Right atrium auricular region (tissue), 2 donors: ENCODE results near the gene MAP3K15. TPM values are rescaled to one million over a fixed set of nuclear protein-coding genes. Genes with fewer than 3 reads are reported as not detected.

Source experiments
- DNase-seq: peaks from one replicate; pipeline ENCODE4 v3.0.0-alpha.2; 2019; ENCODE audit warnings: low spot score
- H3K27ac ChIP-seq, 2 donors: fragments of 200-600 bp; sonication (generic); 1 replicate in 1 of 2; 2 replicates in 1 of 2; pipeline ENCODE4 v1.5.1; 2016 to 2019
- H3K27me3 ChIP-seq, 2 donors: fragments of 200-600 bp; sonication (generic); one replicate each; pipeline versions ENCODE4 v1.5.1 to v1.6.0; 2017 to 2019
- H3K36me3 ChIP-seq: fragments of 200-600 bp; sonication (generic); one replicate; pipeline ENCODE4 v1.5.1; 2016
- H3K4me1 ChIP-seq, 2 donors: fragments of 200-600 bp; sonication (generic); one replicate each; pipeline versions ENCODE4 v1.5.1 to v1.6.0; 2017 to 2019
- H3K4me3 ChIP-seq, 2 donors: fragments of 200-600 bp; sonication (generic); 1 replicate in 1 of 2; 2 replicates in 1 of 2; pipeline ENCODE4 v1.5.1; 2017 to 2019; ENCODE audit warnings: mild to moderate bottlenecking in 1 of 2, moderate library complexity in 1 of 2
- H3K9me3 ChIP-seq, 2 donors: fragments of 200-600 bp; sonication (generic); one replicate each; pipeline ENCODE4 v1.5.1; 2019
- total RNA-seq, 2 donors: library from RNA; depleted of rRNA; stranded (reverse); fragments of >200 nt; gene quantifications; one replicate each; pipeline ENCODE4 v1.1.0, GENCODE V29; 2016
- TF ChIP-seq, protein P1 (sequence below), 2 donors: fragments of 200-600 bp; sonication (generic); IDR thresholded peaks; one replicate each; pipeline ENCODE4 v1.5.1; 2019; ENCODE audit warnings: antibody characterized with exemption in 2 of 2

MAP3K15 gene
- total RNA-seq, 2 donors from 2014 or later, result not detected

GRCh38 chrX:19373351-19373891 lies 141.9 kb downstream of the MAP3K15 start:
- TF ChIP-seq, protein P1, sequence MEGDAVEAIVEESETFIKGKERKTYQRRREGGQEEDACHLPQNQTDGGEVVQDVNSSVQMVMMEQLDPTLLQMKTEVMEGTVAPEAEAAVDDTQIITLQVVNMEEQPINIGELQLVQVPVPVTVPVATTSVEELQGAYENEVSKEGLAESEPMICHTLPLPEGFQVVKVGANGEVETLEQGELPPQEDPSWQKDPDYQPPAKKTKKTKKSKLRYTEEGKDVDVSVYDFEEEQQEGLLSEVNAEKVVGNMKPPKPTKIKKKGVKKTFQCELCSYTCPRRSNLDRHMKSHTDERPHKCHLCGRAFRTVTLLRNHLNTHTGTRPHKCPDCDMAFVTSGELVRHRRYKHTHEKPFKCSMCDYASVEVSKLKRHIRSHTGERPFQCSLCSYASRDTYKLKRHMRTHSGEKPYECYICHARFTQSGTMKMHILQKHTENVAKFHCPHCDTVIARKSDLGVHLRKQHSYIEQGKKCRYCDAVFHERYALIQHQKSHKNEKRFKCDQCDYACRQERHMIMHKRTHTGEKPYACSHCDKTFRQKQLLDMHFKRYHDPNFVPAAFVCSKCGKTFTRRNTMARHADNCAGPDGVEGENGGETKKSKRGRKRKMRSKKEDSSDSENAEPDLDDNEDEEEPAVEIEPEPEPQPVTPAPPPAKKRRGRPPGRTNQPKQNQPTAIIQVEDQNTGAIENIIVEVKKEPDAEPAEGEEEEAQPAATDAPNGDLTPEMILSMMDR (IDR thresholded peaks at IDR 0.05), result no peak
- Histone ChIP-seq H3K9me3 (no peaks in the 10 kb centered on the region), H3K4me1 (peaks cover 0 to 5% of the 10 kb centered on the region in 2 donors), H3K4me3 (peak overlapping the region in 1 of 2 donors; percentile 37), H3K27me3 (no peaks in the 10 kb centered on the region), H3K27ac (no peak overlapping the region), H3K36me3 (no peaks in the 10 kb centered on the region)
- no peak for DNase-seq

- Histone ChIP-seq H3K4me3 (peak overlapping the region; percentile 26 to 37), H3K36me3 (no peaks in the 10 kb centered on the region), H3K4me1 (peaks cover 0 to 5% of the 10 kb centered on the region in 2 donors), H3K27me3 (no peaks in the 10 kb centered on the region), H3K27ac (no peak overlapping the region), H3K9me3 (no peaks in the 10 kb centered on the region)
- no peak for DNase-seq
- TF ChIP-seq, protein P1 (IDR thresholded peaks at IDR 0.05), result peak in 1 of 2 donors; percentile 16
These were observed 142.6 kb downstream of the MAP3K15 start for GRCh38 chrX:19372547-19373331.

DNA sequence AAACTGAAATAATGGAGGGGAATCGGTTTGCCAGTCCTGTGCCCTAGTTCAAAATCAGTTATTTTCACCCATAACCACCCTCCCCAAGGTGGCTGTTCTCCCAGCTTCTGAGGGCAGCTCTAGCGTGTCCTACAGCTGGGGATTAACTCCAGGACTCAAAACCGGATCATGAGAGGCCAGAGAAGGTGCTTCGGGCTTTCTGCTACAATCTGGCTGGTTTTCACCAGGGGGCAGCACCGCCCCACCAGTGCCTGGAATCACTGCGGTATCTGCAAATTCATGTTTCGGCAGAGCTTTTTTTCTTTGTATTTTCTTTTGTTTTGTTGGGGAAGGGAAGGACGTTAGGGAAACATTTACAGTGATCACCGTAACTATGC lies 143.2 kb downstream of the MAP3K15 start:
- TF ChIP-seq, protein P1 (IDR thresholded peaks at IDR 0.05), result peak; percentile 38 to 74
- Histone ChIP-seq H3K4me1 (peaks cover 0 to 5% of the 10 kb centered on the region in 2 donors), H3K36me3 (no peaks in the 10 kb centered on the region), H3K4me3 (peak overlapping the region; percentile 26 to 37), H3K27ac (no peak overlapping the region), H3K27me3 (no peaks in the 10 kb centered on the region), H3K9me3 (no peaks in the 10 kb centered on the region)
- DNase-seq, result peak; percentile 64

GRCh38 chrX:19370061-19370460 lies 145.2 kb downstream of the MAP3K15 start:
- Histone ChIP-seq H3K27ac (no peak overlapping the region), H3K9me3 (no peaks in the 10 kb centered on the region), H3K4me3 (no peak overlapping the region), H3K4me1 (peaks cover 0 to 5% of the 10 kb centered on the region in 2 donors), H3K27me3 (no peaks in the 10 kb centered on the region), H3K36me3 (no peaks in the 10 kb centered on the region)
- TF ChIP-seq, protein P1 (IDR thresholded peaks at IDR 0.05), result no peak
- no peak for DNase-seq

GRCh38 chrX:19368576-19368975 lies 146.7 kb downstream of the MAP3K15 start:
- Histone ChIP-seq H3K4me1 (peaks cover 0 to 5% of the 10 kb centered on the region in 2 donors), H3K4me3 (no peak overlapping the region), H3K27ac (no peak overlapping the region), H3K27me3 (no peaks in the 10 kb centered on the region), H3K9me3 (no peaks in the 10 kb centered on the region), H3K36me3 (peaks cover under 1% of the 10 kb centered on the region)
- DNase-seq, result no peak
- TF ChIP-seq, protein P1 (IDR thresholded peaks at IDR 0.05), result no peak
